Measurements from ENCODE around the gene PPP2R2C.
A peak's percentile ranks its signal among the peaks of the same experiment; 100 is the strongest.

The PPP2R2C gene

GRCh38 chr4:6298852-6299251, 173.6 kb downstream of the PPP2R2C start:
- DNase-seq = no peak

- DNase-seq = peak; percentile 0
These were observed 174.4 kb downstream of the PPP2R2C start for GRCh38 chr4:6298035-6298434.

GRCh38 chr4:6297266-6297815, 175.1 kb downstream of the PPP2R2C start:
- no peak for DNase-seq

- no peak for DNase-seq
These were observed 176.4 kb downstream of the PPP2R2C start for GRCh38 chr4:6296026-6296425.

GRCh38 chr4:6295495-6295894, 176.9 kb downstream of the PPP2R2C start:
- no peak for DNase-seq

GRCh38 chr4:6294705-6295421, 177.6 kb downstream of the PPP2R2C start:
- DNase-seq = no peak

- no peak for DNase-seq
These were observed 178.8 kb downstream of the PPP2R2C start for GRCh38 chr4:6293661-6294060.

GRCh38 chr4:6293097-6293445, 179.3 kb downstream of the PPP2R2C start:
- DNase-seq = no peak

- DNase-seq = no peak
These were observed 179.9 kb downstream of the PPP2R2C start for GRCh38 chr4:6292376-6293096.

GRCh38 chr4:6291784-6292297, 180.6 kb downstream of the PPP2R2C start:
- no peak for DNase-seq

GRCh38 chr4:6290769-6291547, 181.5 kb downstream of the PPP2R2C start:
- DNase-seq = no peak

- DNase-seq = no peak
These were observed 182.2 kb downstream of the PPP2R2C start for GRCh38 chr4:6290256-6290655.

GRCh38 chr4:6288871-6289270, 183.5 kb downstream of the PPP2R2C start:
- no peak for DNase-seq

- DNase-seq = no peak
These were observed 184.1 kb downstream of the PPP2R2C start for GRCh38 chr4:6288342-6288741.

- DNase-seq = no peak
These were observed 185.2 kb downstream of the PPP2R2C start for GRCh38 chr4:6287017-6287788.

- no peak for DNase-seq
These were observed 189.1 kb downstream of the PPP2R2C start for GRCh38 chr4:6283282-6283681.

- no peak for DNase-seq
These were observed 190.1 kb downstream of the PPP2R2C start for GRCh38 chr4:6282314-6282771.

GRCh38 chr4:6281436-6282313, 190.7 kb downstream of the PPP2R2C start:
- no peak for DNase-seq

- no peak for DNase-seq
These were observed 191.9 kb downstream of the PPP2R2C start for GRCh38 chr4:6280365-6280996.

- DNase-seq = no peak
These were observed 192.7 kb downstream of the PPP2R2C start for GRCh38 chr4:6279582-6280289.
